Breast epithelium (tissue), 3 donors: ENCODE measurements around the gene GPX3.
A peak's percentile ranks its signal among the peaks of the same experiment; 100 is the strongest.

Source experiments
- CTCF ChIP-seq, 3 donors: fragments of 450-650 bp; IDR thresholded peaks; one replicate each; pipeline ENCODE4 v1.5.1; 2016 to 2017; ENCODE audit warnings: antibody characterized with exemption in 3 of 3, mild to moderate bottlenecking in 3 of 3, moderate library complexity in 3 of 3
- POLR2AphosphoS5 ChIP-seq, 3 donors: sonication (generic); formaldehyde crosslinking; IDR thresholded peaks; one replicate each; pipeline ENCODE4 v1.6.1; 2017; ENCODE audit warnings: antibody characterized with exemption in 3 of 3

GRCh38 chr5:151026088-151026487, 5.7 kb downstream of the GPX3 start:
- TF ChIP-seq CTCF (IDR thresholded peaks at IDR 0.05) (no peak), POLR2AphosphoS5 (IDR thresholded peaks at IDR 0.05) (peak in 1 of 3 donors; percentile 51)
